CD4-positive, alpha-beta memory T cell (primary cell): ENCODE results near the gene SSR2. TPM values are rescaled to one million over a fixed set of nuclear protein-coding genes. Genes with fewer than 3 reads are reported as not detected.

Experiments
- CTCF ChIA-PET: fragments of 350-600 bp; sonication (Branson Sonifier 250); formaldehyde crosslinking; loops from one replicate; lab custom pipeline; 2021; ENCODE audit warnings: inconsistent platforms; ENCODE audit not compliant: partially characterized antibody; lab: Charles Lee
- POLR2A ChIA-PET: fragments of 350-600 bp; sonication (Branson Sonifier 250); formaldehyde crosslinking; loops from one replicate; lab custom pipeline; 2021; ENCODE audit not compliant: partially characterized antibody; lab: Charles Lee
- DNase-seq, 5 donors: peaks; one replicate each; pipeline versions ENCODE4 v3.0.0 to v3.0.0-alpha.2; 2020 to 2022; ENCODE audit warnings: mixed read lengths in 1 of 5
- H3K27ac ChIP-seq: one replicate; pipeline ENCODE4 v1.7.0; 2013; ENCODE audit warnings: low read depth, low read length
- H3K27me3 ChIP-seq: 2 replicates; pipeline ENCODE4 v1.7.0; 2013; ENCODE audit warnings: mild to moderate bottlenecking, low read length, moderate library complexity; ENCODE audit not compliant: insufficient read depth
- H3K36me3 ChIP-seq: 2 replicates; pipeline ENCODE4 v1.7.0; 2013; ENCODE audit warnings: mild to moderate bottlenecking, low read length, moderate library complexity; ENCODE audit not compliant: insufficient read depth
- H3K4me1 ChIP-seq: 2 replicates; pipeline ENCODE4 v1.7.0; 2013; ENCODE audit warnings: mild to moderate bottlenecking, low read length, moderate library complexity; ENCODE audit not compliant: insufficient read depth
- H3K4me3 ChIP-seq, 2 donors: one replicate each; pipeline ENCODE4 v1.7.0; 2013; ENCODE audit warnings: low read length in 2 of 2, mild to moderate bottlenecking in 1 of 2
- H3K9me3 ChIP-seq, 2 donors: one replicate each; pipeline ENCODE4 v1.7.0; 2013; ENCODE audit warnings: low read length in 2 of 2, control low read depth in 1 of 2; ENCODE audit not compliant: control insufficient read depth in 1 of 2
- H3K27ac Mint-ChIP-seq, 7 donors: one replicate each; pipeline ENCODE4 v1.8.0; 2020 to 2021; ENCODE audit warnings: mixed read lengths in 7 of 7, mild to moderate bottlenecking in 6 of 7, inconsistent platforms in 3 of 7, moderate library complexity in 3 of 7
- H3K27me3 Mint-ChIP-seq, 2 donors: one replicate each; pipeline ENCODE4 v1.8.0; 2020 to 2021; ENCODE audit warnings: mixed read lengths in 2 of 2
- H3K36me3 Mint-ChIP-seq, 2 donors: one replicate each; pipeline ENCODE4 v1.8.0; 2020 to 2021; ENCODE audit warnings: mixed read lengths in 2 of 2, inconsistent platforms in 1 of 2, mild to moderate bottlenecking in 1 of 2
- H3K4me1 Mint-ChIP-seq, 4 donors: one replicate each; pipeline ENCODE4 v1.8.0; 2020 to 2021; ENCODE audit warnings: mixed read lengths in 4 of 4, mild to moderate bottlenecking in 1 of 4
- H3K4me3 Mint-ChIP-seq, 8 donors: one replicate each; pipeline ENCODE4 v1.8.0; 2020 to 2021; ENCODE audit warnings: mixed read lengths in 8 of 8, mild to moderate bottlenecking in 7 of 8, moderate library complexity in 6 of 8, inconsistent platforms in 3 of 8
- H3K9me3 Mint-ChIP-seq, 8 donors: one replicate each; pipeline ENCODE4 v1.8.0; 2020 to 2021; ENCODE audit warnings: mixed read lengths in 8 of 8, mild to moderate bottlenecking in 5 of 8, inconsistent platforms in 3 of 8, moderate library complexity in 1 of 8
- intact Hi-C: fragments of 100-400 bp; cut with micrococcal nuclease; formaldehyde crosslinking; loops from one replicate; pipeline ENCODE4 v1.15.1; 2023
- polyA plus RNA-seq, 2 donors: library from polyadenylated mRNA; unstranded; fragments of 300-500 nt; fragmentation: Illumina TruSeq; gene quantifications; one replicate each; pipeline ENCODE4 v1.2.3, GENCODE V29; 2021
- total RNA-seq, 2 experiments: library from RNA; stranded (reverse); gene quantifications; one replicate each; pipeline ENCODE4 v1.2.3, GENCODE V29; 2021

SSR2 gene
- total and polyA plus RNA-seq, 4 experiments from 2014 or later, result 252 to 442 (median 313) TPM

GRCh38 chr1:156001021-156001661 lies 19.6 kb downstream of the SSR2 start:
- H3K27me3 ChIP-seq, result no peaks in the 10 kb centered on the region
- Mint-ChIP-seq H3K9me3 (no peaks in the 10 kb centered on the region), H3K36me3 (no peaks in the 10 kb centered on the region), H3K27me3 (no peaks in the 10 kb centered on the region), H3K4me1 (peaks cover 13 to 26% (median 16%) of the 10 kb centered on the region in 4 donors), H3K27ac (peak overlapping the region in 3 of 7 donors; percentile 2 to 46 (median 44)), H3K4me3 (no peak overlapping the region)
- no peaks in the 10 kb centered on the region for H3K9me3 ChIP-seq
- CTCF ChIA-PET, result interaction anchor here (0.7 kb wide), 1 partner anchor 85 kb away, joined by 3 read pairs; no protein-coding TSS in a partner anchor
- no peak overlapping the region for H3K4me3 ChIP-seq
- H3K27ac ChIP-seq, result no peak overlapping the region
- intact Hi-C loops, result no loop called here
- H3K4me1 ChIP-seq, result peaks cover 16% of the 10 kb centered on the region
- DNase-seq, result no peak
- H3K36me3 ChIP-seq, result no peaks in the 10 kb centered on the region
- POLR2A ChIA-PET, result interaction anchor here (1.1 kb wide), 1 partner anchor 19 kb away, joined by 3 read pairs; no protein-coding TSS in a partner anchor

GRCh38 chr1:155999964-156000363 lies 20.8 kb downstream of the SSR2 start:
- H3K9me3 ChIP-seq, result no peaks in the 10 kb centered on the region
- no peak overlapping the region for H3K4me3 ChIP-seq
- DNase-seq, result no peak
- ChIA-PET CTCF (no interaction called here), POLR2A (no interaction called here)
- H3K36me3 Mint-ChIP-seq, result no peaks in the 10 kb centered on the region
- peaks cover 8 to 17% (median 9%) of the 10 kb centered on the region in 4 donors for H3K4me1 Mint-ChIP-seq
- no peak overlapping the region for H3K4me3 Mint-ChIP-seq
- no peaks in the 10 kb centered on the region for H3K27me3 ChIP-seq
- H3K27ac Mint-ChIP-seq, result no peak overlapping the region
- intact Hi-C loops, result no loop called here
- H3K9me3 Mint-ChIP-seq, result no peaks in the 10 kb centered on the region
- peaks cover 6% of the 10 kb centered on the region for H3K4me1 ChIP-seq
- H3K36me3 ChIP-seq, result no peaks in the 10 kb centered on the region
- H3K27ac ChIP-seq, result no peak overlapping the region
- no peaks in the 10 kb centered on the region for H3K27me3 Mint-ChIP-seq

GRCh38 chr1:155996166-155996565 lies 24.6 kb downstream of the SSR2 start:
- no peaks in the 10 kb centered on the region for H3K27me3 Mint-ChIP-seq
- POLR2A ChIA-PET, result interaction anchor here (0.6 to 1.1 kb wide), 2 partner anchors 15 to 120 kb away, joined by 4 read pairs; no protein-coding TSS in a partner anchor
- H3K27ac Mint-ChIP-seq, result peak overlapping the region in 1 of 7 donors; percentile 64

GRCh38 chr1:155993595-155993994 lies 27.2 kb downstream of the SSR2 start:
- no peak overlapping the region for H3K4me3 ChIP-seq
- no peaks in the 10 kb centered on the region for H3K36me3 ChIP-seq
- H3K27ac ChIP-seq, result no peak overlapping the region
- Mint-ChIP-seq H3K36me3 (no peaks in the 10 kb centered on the region), H3K9me3 (no peaks in the 10 kb centered on the region), H3K4me3 (no peak overlapping the region), H3K27me3 (no peaks in the 10 kb centered on the region), H3K4me1 (peaks cover 8 to 16% (median 9%) of the 10 kb centered on the region in 4 donors), H3K27ac (peak overlapping the region in 1 of 7 donors; percentile 47)
- no peak for DNase-seq
- no peaks in the 10 kb centered on the region for H3K27me3 ChIP-seq
- POLR2A ChIA-PET, result no interaction called here
- H3K9me3 ChIP-seq, result no peaks in the 10 kb centered on the region
- peaks cover 12% of the 10 kb centered on the region for H3K4me1 ChIP-seq
- CTCF ChIA-PET, result interaction anchor here (0.7 to 2.3 kb wide), 2 partner anchors 10 to 56 kb away, joined by 3 to 8 read pairs; no protein-coding TSS in a partner anchor
- intact Hi-C loops, result no loop called here

More at GRCh38 chr1:155996166-155996565, 24.6 kb downstream of the SSR2 start:
- Mint-ChIP-seq H3K4me1 (peaks cover 0 to 4% (median under 1%) of the 10 kb centered on the region in 4 donors), H3K36me3 (no peaks in the 10 kb centered on the region), H3K9me3 (no peaks in the 10 kb centered on the region), H3K4me3 (no peak overlapping the region)
- H3K27ac ChIP-seq, result no peak overlapping the region
- intact Hi-C loops, result no loop called here
- H3K4me1 ChIP-seq, result no peaks in the 10 kb centered on the region
- no peak overlapping the region for H3K4me3 ChIP-seq
- no peaks in the 10 kb centered on the region for H3K36me3 ChIP-seq
- no peaks in the 10 kb centered on the region for H3K27me3 ChIP-seq
- no peaks in the 10 kb centered on the region for H3K9me3 ChIP-seq
- CTCF ChIA-PET, result interaction anchor here (1.0 to 2.7 kb wide), 4 partner anchors 9 to 95 kb away, joined by 3 to 11 read pairs (median 3); no protein-coding TSS in a partner anchor
- no peak for DNase-seq

GRCh38 chr1:155990005-155990739 lies 30.6 kb downstream of the SSR2 start:
- ChIA-PET CTCF (interaction anchor here (0.6 to 5.3 kb wide), 18 partner anchors 7 to 92 kb away, joined by 3 to 67 read pairs (median 4); partner anchors contain the start of genes ARHGEF2, KHDC4, RXFP4 and UBQLN4), POLR2A (interaction anchor here (0.8 to 2.1 kb wide), 16 partner anchors 9 to 133 kb away, joined by 3 to 16 read pairs (median 4); partner anchors contain the start of genes ARHGEF2, GON4L and KHDC4)
- no peaks in the 10 kb centered on the region for H3K27me3 Mint-ChIP-seq
- no peak overlapping the region for H3K4me3 Mint-ChIP-seq
- Histone ChIP-seq H3K27me3 (no peaks in the 10 kb centered on the region), H3K27ac (no peak overlapping the region), H3K9me3 (no peaks in the 10 kb centered on the region), H3K4me1 (peaks cover 12% of the 10 kb centered on the region), H3K4me3 (no peak overlapping the region), H3K36me3 (no peaks in the 10 kb centered on the region)
- H3K27ac Mint-ChIP-seq, result no peak overlapping the region
- no peak for DNase-seq
- H3K9me3 Mint-ChIP-seq, result no peaks in the 10 kb centered on the region
- intact Hi-C loops, result no loop called here
- peaks cover 7 to 16% (median 8%) of the 10 kb centered on the region in 4 donors for H3K4me1 Mint-ChIP-seq
- H3K36me3 Mint-ChIP-seq, result no peaks in the 10 kb centered on the region

- peak overlapping the region in 2 of 7 donors; percentile 19 to 91 for H3K27ac Mint-ChIP-seq
- peaks cover 6 to 16% (median 8%) of the 10 kb centered on the region in 4 donors for H3K4me1 Mint-ChIP-seq
- ChIA-PET POLR2A (interaction anchor here (0.6 to 2.1 kb wide), 15 partner anchors 8 to 132 kb away, joined by 3 to 16 read pairs (median 4); partner anchors contain the start of genes ARHGEF2, GON4L and KHDC4), CTCF (interaction anchor here (0.6 to 5.3 kb wide), 19 partner anchors 8 to 92 kb away, joined by 3 to 67 read pairs (median 5); partner anchors contain the start of genes ARHGEF2, KHDC4, RXFP4 and UBQLN4)
- no peaks in the 10 kb centered on the region for H3K27me3 ChIP-seq
- intact Hi-C loops, result loop anchor here (1.0 to 2.0 kb wide), 5 partner anchors 11 to 55 kb away; partner anchors contain the start of genes ARHGEF2 and KHDC4
- H3K36me3 ChIP-seq, result no peaks in the 10 kb centered on the region
- no peak overlapping the region for H3K27ac ChIP-seq
- no peaks in the 10 kb centered on the region for H3K9me3 Mint-ChIP-seq
- H3K9me3 ChIP-seq, result no peaks in the 10 kb centered on the region
- H3K4me3 ChIP-seq, result no peak overlapping the region
- peak overlapping the region in 1 of 8 donors; percentile 63 for H3K4me3 Mint-ChIP-seq
- DNase-seq, result peak; percentile 77 to 84 (median 79)
- H3K4me1 ChIP-seq, result peaks cover 12% of the 10 kb centered on the region
- H3K27me3 Mint-ChIP-seq, result no peaks in the 10 kb centered on the region
- H3K36me3 Mint-ChIP-seq, result no peaks in the 10 kb centered on the region
Measured at GRCh38 chr1:155989242-155990004, 31.3 kb downstream of the SSR2 start.
